Measurements from ENCODE around the gene PLXNA2.

The PLXNA2 gene

GRCh38 chr1:208235356-208235981 is 8.7 kb downstream of the PLXNA2 start:
- TF ChIP-seq TAF1 (IDR thresholded peaks at IDR 0.05; ENCODE audit: borderline replicate concordance, insufficient read depth, low read length) (no peak), FOXP2 (optimal IDR thresholded peaks at IDR 0.05; ENCODE audit: borderline replicate concordance, extremely low read depth, extremely low read length, insufficient read depth) (no peak), POLR2AphosphoS5 (IDR thresholded peaks at IDR 0.05; ENCODE audit: low read depth, low read length) (no peak)

GRCh38 chr1:208234721-208235120 is 9.5 kb downstream of the PLXNA2 start:
- TF ChIP-seq FOXP2 (optimal IDR thresholded peaks at IDR 0.05; ENCODE audit: borderline replicate concordance, extremely low read depth, extremely low read length, insufficient read depth) (no peak), SIN3A (IDR thresholded peaks at IDR 0.05; ENCODE audit: borderline replicate concordance, insufficient read depth, low read length) (no peak), POLR2AphosphoS5 (IDR thresholded peaks at IDR 0.05; ENCODE audit: low read depth, low read length) (no peak), REST (IDR thresholded peaks at IDR 0.05; ENCODE audit: insufficient read depth in 1 of 2, low read depth in 2 of 2, low read length in 2 of 2) (no peak), TAF1 (IDR thresholded peaks at IDR 0.05; ENCODE audit: borderline replicate concordance, insufficient read depth, low read length) (no peak)

- TF ChIP-seq POLR2AphosphoS5 (IDR thresholded peaks at IDR 0.05; ENCODE audit: low read depth, low read length) (no peak), REST (IDR thresholded peaks at IDR 0.05; ENCODE audit: insufficient read depth in 1 of 2, low read depth in 2 of 2, low read length in 2 of 2) (no peak), SIN3A (IDR thresholded peaks at IDR 0.05; ENCODE audit: borderline replicate concordance, insufficient read depth, low read length) (no peak)
Measured at GRCh38 chr1:208233978-208234377, 10.2 kb downstream of the PLXNA2 start.

GRCh38 chr1:208233546-208233945 is 10.6 kb downstream of the PLXNA2 start:
- TF ChIP-seq TAF1 (IDR thresholded peaks at IDR 0.05; ENCODE audit: borderline replicate concordance, insufficient read depth, low read length) (no peak), POLR2AphosphoS5 (IDR thresholded peaks at IDR 0.05; ENCODE audit: low read depth, low read length) (no peak), FOXP2 (optimal IDR thresholded peaks at IDR 0.05; ENCODE audit: borderline replicate concordance, extremely low read depth, extremely low read length, insufficient read depth) (no peak), SIN3A (IDR thresholded peaks at IDR 0.05; ENCODE audit: borderline replicate concordance, insufficient read depth, low read length) (no peak), REST (IDR thresholded peaks at IDR 0.05; ENCODE audit: insufficient read depth in 1 of 2, low read depth in 2 of 2, low read length in 2 of 2) (no peak)

- TF ChIP-seq SIN3A (IDR thresholded peaks at IDR 0.05; ENCODE audit: borderline replicate concordance, insufficient read depth, low read length) (no peak), FOXP2 (optimal IDR thresholded peaks at IDR 0.05; ENCODE audit: borderline replicate concordance, extremely low read depth, extremely low read length, insufficient read depth) (no peak), POLR2AphosphoS5 (IDR thresholded peaks at IDR 0.05; ENCODE audit: low read depth, low read length) (no peak), TAF1 (IDR thresholded peaks at IDR 0.05; ENCODE audit: borderline replicate concordance, insufficient read depth, low read length) (no peak), REST (IDR thresholded peaks at IDR 0.05; ENCODE audit: insufficient read depth in 1 of 2, low read depth in 2 of 2, low read length in 2 of 2) (no peak)
Measured at GRCh38 chr1:208232662-208233038, 11.5 kb downstream of the PLXNA2 start.
